HepG2 (cell line): Measurements from ENCODE around the gene USP25. TPM values are rescaled to one million over a fixed set of nuclear protein-coding genes. Genes with fewer than 3 reads are reported as not detected.

Experiments used
- ATAC-seq: fragments of 200-7000 bp; cut with Tn5 transposase; 3 replicates; pipeline ENCODE4 v1.9.1; 2020; ENCODE audit warnings: mild to moderate bottlenecking, moderate library complexity
- BruUV-seq: library from RNA; stranded (reverse); fragments of 400-500 nt; replicated peaks from 2 replicates; lab custom pipeline; 2021; lab: Mats Ljungman, UMichigan
- CTCF ChIA-PET: fragments of 300-600 bp; formaldehyde crosslinking; extraction: SDS; loops from one replicate; lab custom pipeline; 2021; ENCODE audit warnings: low total read pairs, inconsistent platforms, low intra/inter-chr PET ratio; lab: Yijun Ruan, JAX
- POLR2A ChIA-PET: fragments of 350-600 bp; sonication (Branson Sonifier 250); formaldehyde crosslinking; loops from one replicate; lab custom pipeline; 2020; ENCODE audit warnings: antibody characterized with exemption, inconsistent platforms; lab: Yijun Ruan, JAX
- DNase-seq: peaks from one replicate; pipeline ENCODE4 v3.0.0-alpha.2; 2015; ENCODE audit warnings: low spot score
- FAIRE-seq: peaks from 3 replicates; lab custom pipeline; 2011; peaks lifted over from hg19 to GRCh38; lab: Jason Lieb, UNC
- H2AFZ ChIP-seq: one replicate; pipeline ENCODE4 v1.6.1; 2011; ENCODE audit warnings: low read length, inconsistent platforms
- H3K27ac ChIP-seq: fragments of 300-600 bp; 3 replicates; pipeline ENCODE4 v1.8.0; 2011; ENCODE audit warnings: mixed run types, mild to moderate bottlenecking, mixed read lengths, low read length, inconsistent platforms; ENCODE audit not compliant: insufficient read depth; ENCODE audit errors: extremely low read length
- H3K27me3 ChIP-seq, 2 experiments: fragments of 200-600 bp in 1 of 2; 2 replicates in 1 of 2; 3 replicates in 1 of 2; pipeline versions ENCODE4 v1.6.0 to v1.8.0; 2011; ENCODE audit warnings: low read length in 2 of 2, mild to moderate bottlenecking in 2 of 2, moderate library complexity in 2 of 2, inconsistent platforms in 1 of 2; ENCODE audit not compliant: insufficient read depth in 2 of 2, control insufficient read depth in 1 of 2
- H3K36me3 ChIP-seq, 2 experiments: fragments of 200-600 bp in 1 of 2; replicated peaks in 1 of 2; 2 replicates in 1 of 2; 3 replicates in 1 of 2; pipeline versions ENCODE4 v1.5.1 to v1.8.0; 2011; ENCODE audit warnings: low read length in 2 of 2, inconsistent platforms in 1 of 2; ENCODE audit not compliant: insufficient read depth in 2 of 2, control insufficient read depth in 1 of 2
- H3K4me1 ChIP-seq: 2 replicates; pipeline ENCODE4 v1.5.1; 2012; ENCODE audit warnings: low read length, inconsistent platforms; ENCODE audit not compliant: insufficient read depth
- H3K4me2 ChIP-seq: 2 replicates; pipeline ENCODE4 v1.6.0; 2011; ENCODE audit warnings: low read depth, low read length, inconsistent platforms
- H3K4me3 ChIP-seq, 3 experiments: fragments of 200-600 bp in 1 of 3; sonication (generic), shearing (Covaris generic) in 1 of 3; replicated peaks in 1 of 3; 2 replicates each; pipeline ENCODE4 v1.5.1; 2011 to 2016; ENCODE audit warnings: low read length in 3 of 3, inconsistent platforms in 2 of 3, low read depth in 2 of 3, mild to moderate bottlenecking in 2 of 3, control low read depth in 1 of 3, mixed read lengths in 1 of 3; ENCODE audit not compliant: insufficient read depth in 1 of 3
- H3K79me2 ChIP-seq: one replicate; pipeline ENCODE4 v1.6.1; 2011; ENCODE audit warnings: low read length, inconsistent platforms; ENCODE audit not compliant: insufficient read depth
- H3K9ac ChIP-seq: 2 replicates; pipeline ENCODE4 v1.6.0; 2011; ENCODE audit warnings: mild to moderate bottlenecking, low read depth, low read length, inconsistent platforms; ENCODE audit not compliant: insufficient read depth
- H3K9me3 ChIP-seq: 2 replicates; pipeline ENCODE4 v1.5.1; 2012; ENCODE audit warnings: mild to moderate bottlenecking, low read length
- H4K20me1 ChIP-seq: 2 replicates; pipeline ENCODE4 v1.6.0; 2011; ENCODE audit warnings: inconsistent platforms, mild to moderate bottlenecking, low read length, moderate library complexity; ENCODE audit not compliant: insufficient read depth
- ETV5 ChIP-seq: IDR thresholded peaks from 2 replicates; pipeline ENCODE4 v1.6.1; 2018; ENCODE audit warnings: missing biosample characterization, missing genetic modification reagents, inconsistent platforms, borderline replicate concordance
- FOXM1 ChIP-seq: sonication (generic); formaldehyde crosslinking; IDR thresholded peaks from 2 replicates; pipeline ENCODE4 v1.5.0; 2020; ENCODE audit warnings: missing genetic modification reagents
- KAT2B ChIP-seq: fragments of 150-350 bp; IDR thresholded peaks from 2 replicates; pipeline ENCODE4 v1.6.1; 2014; ENCODE audit warnings: low read depth, low read length, borderline replicate concordance
- KAT8 ChIP-seq: IDR thresholded peaks from 2 replicates; pipeline ENCODE4 v1.6.1; 2016; ENCODE audit warnings: missing genetic modification reagents, missing compliant biosample characterization
- NR3C1 ChIP-seq: sonication (generic); formaldehyde crosslinking; IDR thresholded peaks from 2 replicates; pipeline ENCODE4 v1.4.0; 2020; ENCODE audit warnings: missing genetic modification reagents
- PCBP2 ChIP-seq: fragments of 200-400 bp; formaldehyde crosslinking; optimal IDR thresholded peaks from 2 replicates; pipeline ENCODE3; 2018; ENCODE audit warnings: low read length, low read depth; ENCODE audit not compliant: poor library complexity, severe bottlenecking
- POLR2A ChIP-seq, 2 experiments: IDR thresholded peaks; 2 replicates each; pipeline ENCODE4 v1.6.1; 2011; ENCODE audit warnings: low read depth in 2 of 2, low read length in 2 of 2, mild to moderate bottlenecking in 1 of 2, moderate library complexity in 1 of 2; ENCODE audit not compliant: insufficient read depth in 1 of 2
- ZNF589 ChIP-seq: sonication (generic); formaldehyde crosslinking; conservative IDR thresholded peaks from 2 replicates; pipeline ENCODE4 v1.8.0; 2022; ENCODE audit warnings: mild to moderate bottlenecking, moderate library complexity, missing genetic modification reagents
- ZNF770 ChIP-seq: sonication (generic); formaldehyde crosslinking; IDR thresholded peaks from 2 replicates; pipeline ENCODE4 v1.5.0; 2020; ENCODE audit warnings: mild to moderate bottlenecking, missing genetic modification reagents
- ZNF782 ChIP-seq: sonication (generic); formaldehyde crosslinking; IDR thresholded peaks from 2 replicates; pipeline ENCODE4 v1.4.0; 2020; ENCODE audit warnings: missing genetic modification reagents, mild to moderate bottlenecking, borderline replicate concordance
- ZNF841 ChIP-seq: sonication (generic); formaldehyde crosslinking; IDR thresholded peaks from 2 replicates; pipeline ENCODE4 v1.8.1; 2023; ENCODE audit warnings: missing genetic modification reagents, borderline replicate concordance
- in situ Hi-C: cut with HindIII; loops from 2 replicates; pipeline ENCODE4 v1.10.0; 2017; ENCODE audit warnings: low pct_unique_long_range_greater_than_20kb; ENCODE audit not compliant: extremely low pct_ligation_motif_present
- intact Hi-C: fragments of 100-400 bp; cut with micrococcal nuclease; formaldehyde crosslinking; loops from one replicate; pipeline ENCODE4 v1.10.0; 2022; ENCODE audit not compliant: unreplicated experiment
- polyA plus RNA-seq, 8 experiments: library from polyadenylated mRNA; depleted of rRNA in 3 of 8; stranded (reverse) in 7 of 8; unstranded in 1 of 8; fragments of >200 nt; fragmentation: Illumina TruSeq in 4 of 8; extraction: Trizol in 4 of 8; gene quantifications; 2 replicates each; pipeline versions ENCODE4 v1.2.1 to v1.2.3, GENCODE V29; 2011 to 2016; ENCODE audit warnings: low read depth in 4 of 8, missing spikeins in 1 of 8, mixed read lengths in 1 of 8; ENCODE audit not compliant: insufficient read depth in 1 of 8
- total RNA-seq, 5 experiments: library from RNA; depleted of rRNA; stranded (reverse); fragments of >200 nt; fragmentation: Illumina TruSeq; extraction: Trizol; gene quantifications; 2 replicates each; pipeline ENCODE4 v1.2.3, GENCODE V29; 2016; ENCODE audit warnings: low read depth in 1 of 5

The USP25 gene
- total and polyA plus RNA-seq, 2 of the 13 experiments (the other 11 are each of a cell fraction or from before 2014, with no cell fraction given): 12.4 to 26.3 TPM

- Histone ChIP-seq H3K79me2 (no peaks in the 10 kb centered on the region), H3K27me3 (no peaks in the 10 kb centered on the region), H3K9ac (no peak overlapping the region), H2AFZ (no peak overlapping the region), H3K27ac (no peak overlapping the region), H3K4me2 (no peak overlapping the region), H3K4me3 (no peak overlapping the region), H3K36me3 (peaks cover 0 to 18% of the 10 kb centered on the region in 2 experiments; a peak in 2 of 5 replicates), H3K9me3 (no peaks in the 10 kb centered on the region), H4K20me1 (no peaks in the 10 kb centered on the region), H3K4me1 (no peaks in the 10 kb centered on the region)
- no peak for DNase-seq
- intact Hi-C loops (no loop called here), in situ Hi-C loops (no loop called here)
- BruUV-seq: no TSS peak
- TF ChIP-seq ZNF589 (no peak), POLR2A (IDR thresholded peaks at IDR 0.05; ENCODE audit: insufficient read depth in 1 of 2, low read depth in 2 of 2, low read length in 2 of 2) (no peak), PCBP2 (no peak), ZNF782 (CRISPR knock-in tag) (no peak), KAT8 (CRISPR knock-in tag) (no peak), ZNF841 (no peak), ZNF770 (CRISPR knock-in tag) (no peak), FOXM1 (CRISPR knock-in tag) (no peak), ETV5 (no peak), NR3C1 (CRISPR knock-in tag) (no peak), KAT2B (no peak)
- FAIRE-seq: no peak
- ChIA-PET CTCF (no interaction called here), POLR2A (no interaction called here)
- ATAC-seq: no peak
These were observed 90.5 kb downstream of the USP25 start for GRCh38 chr21:15820327-15820726.
